ENCODE measurements around the gene INAFM2.

The INAFM2 gene

DNA sequence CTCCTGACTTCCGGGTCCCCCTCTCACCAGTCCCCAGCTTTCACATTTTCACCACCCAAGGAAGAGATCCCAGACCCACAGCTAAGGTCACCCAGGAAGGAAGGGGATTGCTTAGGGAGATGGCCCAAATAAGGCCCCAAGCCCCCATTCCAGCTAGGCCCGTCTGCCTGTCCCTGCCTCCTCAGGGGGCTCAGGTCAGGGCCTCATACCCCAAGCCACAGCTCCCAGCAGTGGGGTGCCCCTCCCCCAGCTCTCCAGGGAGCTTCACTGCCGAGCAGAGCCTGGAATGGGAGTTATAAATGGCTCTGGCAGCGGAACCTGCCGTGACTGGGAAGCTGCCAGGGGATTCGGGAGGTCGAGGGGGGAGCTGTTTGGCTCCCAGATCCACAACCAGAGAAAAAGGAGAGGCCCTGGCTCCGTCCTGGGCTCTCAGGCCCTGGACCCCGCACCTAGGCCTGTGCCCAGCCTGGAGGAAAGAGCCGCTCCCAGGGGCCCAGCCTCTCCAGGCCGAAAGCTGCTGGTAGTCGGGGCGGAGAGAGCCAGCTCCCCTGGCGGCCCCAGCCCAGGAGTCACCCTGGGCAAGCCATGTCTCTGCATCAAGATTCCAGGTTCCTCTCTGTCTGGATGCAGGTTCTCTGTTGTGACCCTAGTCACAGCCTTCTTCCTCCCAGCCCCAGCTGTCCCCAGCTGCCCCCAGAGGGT is 16.7 kb downstream of the INAFM2 start:
- Histone ChIP-seq H3K9ac (no peak overlapping the region), H3K4me2 (no peak overlapping the region), H3K4me3 (IDR thresholded peaks at IDR 0.05; ENCODE audit: insufficient read depth, low read depth, low read length) (no peak overlapping the region), H3K79me2 (ENCODE audit: insufficient read depth, low read depth) (no peaks in the 10 kb centered on the region), H3K27ac (no peak overlapping the region), H3K27me3 (ENCODE audit: insufficient read depth, low read depth) (no peaks in the 10 kb centered on the region), H2AFZ (ENCODE audit: low read depth) (no peak overlapping the region), H4K20me1 (ENCODE audit: insufficient read depth) (no peaks in the 10 kb centered on the region), H3K4me1 (ENCODE audit: low read depth, poor library complexity, severe bottlenecking) (peaks cover 19% of the 10 kb centered on the region), H3K36me3 (ENCODE audit: insufficient read depth) (no peaks in the 10 kb centered on the region)
- no peak for TF ChIP-seq CTCF (conservative IDR thresholded peaks at IDR 0.05; ENCODE audit: low read depth, low read length)

DNA sequence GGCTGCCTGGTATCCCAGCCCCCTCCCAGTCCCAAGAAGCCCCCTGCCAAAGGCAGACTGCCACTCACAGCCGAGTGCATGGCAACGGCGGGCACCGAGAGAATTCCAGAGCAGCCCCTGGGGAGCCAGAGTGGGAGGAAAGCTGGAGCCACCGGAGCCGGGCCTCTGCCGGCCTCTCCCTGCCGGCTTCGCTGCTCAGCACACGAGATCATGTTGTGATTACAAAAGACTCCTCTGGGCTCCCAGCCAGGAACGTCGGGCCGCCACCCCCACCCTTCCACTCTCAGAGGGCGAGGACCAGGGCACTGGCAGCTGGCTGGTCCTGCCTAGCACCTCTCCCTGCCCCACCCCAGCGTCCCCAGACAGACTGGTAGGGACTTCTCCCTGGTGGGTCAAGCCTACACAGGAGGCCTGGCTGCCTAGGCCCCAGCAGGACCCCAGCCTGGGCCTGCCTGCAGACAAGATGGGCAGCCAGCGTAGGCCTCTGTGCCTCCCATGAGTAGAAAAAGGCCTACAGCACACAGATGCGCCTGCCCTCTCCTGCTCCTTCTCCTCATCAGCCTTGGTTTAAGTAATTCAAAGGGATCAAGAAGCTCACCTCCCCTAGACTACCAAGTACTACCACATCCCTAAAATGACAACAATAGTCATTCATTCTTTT is 17.4 kb downstream of the INAFM2 start, which contains the start of gene CCDC9B:
Gene CCDC9B (minus strand): TSS at position 200 of the 661 bp plus-strand sequence. CDS start 120 bp downstream, at position 80.
- Histone ChIP-seq H3K27ac (no peak within 1 kb of the TSS), H3K9ac (no peak within 1 kb of the TSS), H3K79me2 (ENCODE audit: insufficient read depth, low read depth) (no peaks in the 10 kb centered on the region), H3K4me1 (ENCODE audit: low read depth, poor library complexity, severe bottlenecking) (peaks cover 19% of the 10 kb centered on the region), H3K4me2 (no peak within 1 kb of the TSS), H3K27me3 (ENCODE audit: insufficient read depth, low read depth) (no peaks in the 10 kb centered on the region), H3K4me3 (IDR thresholded peaks at IDR 0.05; ENCODE audit: insufficient read depth, low read depth, low read length) (no peak within 1 kb of the TSS), H4K20me1 (ENCODE audit: insufficient read depth) (no peaks in the 10 kb centered on the region), H3K36me3 (ENCODE audit: insufficient read depth) (no peaks in the 10 kb centered on the region), H2AFZ (ENCODE audit: low read depth) (no peak within 1 kb of the TSS)
- TF ChIP-seq CTCF (conservative IDR thresholded peaks at IDR 0.05; ENCODE audit: low read depth, low read length) = no peak

GRCh38 chr15:40342416-40343320 is 19.2 kb downstream of the INAFM2 start:
- H3K9ac ChIP-seq = no peak overlapping the region
- H3K4me3 ChIP-seq (IDR thresholded peaks at IDR 0.05; ENCODE audit: insufficient read depth, low read depth, low read length) = no peak overlapping the region
- no peak for TF ChIP-seq CTCF (conservative IDR thresholded peaks at IDR 0.05; ENCODE audit: low read depth, low read length)
- H2AFZ ChIP-seq (ENCODE audit: low read depth) = no peak overlapping the region
- H4K20me1 ChIP-seq (ENCODE audit: insufficient read depth) = no peaks in the 10 kb centered on the region
- no peak overlapping the region for H3K27ac ChIP-seq
- H3K36me3 ChIP-seq (ENCODE audit: insufficient read depth) = no peaks in the 10 kb centered on the region
- H3K4me1 ChIP-seq (ENCODE audit: low read depth, poor library complexity, severe bottlenecking) = peaks cover 5% of the 10 kb centered on the region
- no peaks in the 10 kb centered on the region for H3K27me3 ChIP-seq (ENCODE audit: insufficient read depth, low read depth)
- no peak overlapping the region for H3K4me2 ChIP-seq
- no peaks in the 10 kb centered on the region for H3K79me2 ChIP-seq (ENCODE audit: insufficient read depth, low read depth)

- no peak overlapping the region for H3K4me3 ChIP-seq (IDR thresholded peaks at IDR 0.05; ENCODE audit: insufficient read depth, low read depth, low read length)
- H4K20me1 ChIP-seq (ENCODE audit: insufficient read depth) = no peaks in the 10 kb centered on the region
- no peaks in the 10 kb centered on the region for H3K4me1 ChIP-seq (ENCODE audit: low read depth, poor library complexity, severe bottlenecking)
- no peaks in the 10 kb centered on the region for H3K79me2 ChIP-seq (ENCODE audit: insufficient read depth, low read depth)
- H3K36me3 ChIP-seq (ENCODE audit: insufficient read depth) = no peaks in the 10 kb centered on the region
- no peak overlapping the region for H3K9ac ChIP-seq
- no peak overlapping the region for H2AFZ ChIP-seq (ENCODE audit: low read depth)
- H3K27ac ChIP-seq = no peak overlapping the region
- no peak for TF ChIP-seq CTCF (conservative IDR thresholded peaks at IDR 0.05; ENCODE audit: low read depth, low read length)
- no peaks in the 10 kb centered on the region for H3K27me3 ChIP-seq (ENCODE audit: insufficient read depth, low read depth)
- no peak overlapping the region for H3K4me2 ChIP-seq
Observed at GRCh38 chr15:40343512-40343911, 20.0 kb downstream of the INAFM2 start.
